Measurements from ENCODE around the gene CABP7.

Gene CABP7

DNA sequence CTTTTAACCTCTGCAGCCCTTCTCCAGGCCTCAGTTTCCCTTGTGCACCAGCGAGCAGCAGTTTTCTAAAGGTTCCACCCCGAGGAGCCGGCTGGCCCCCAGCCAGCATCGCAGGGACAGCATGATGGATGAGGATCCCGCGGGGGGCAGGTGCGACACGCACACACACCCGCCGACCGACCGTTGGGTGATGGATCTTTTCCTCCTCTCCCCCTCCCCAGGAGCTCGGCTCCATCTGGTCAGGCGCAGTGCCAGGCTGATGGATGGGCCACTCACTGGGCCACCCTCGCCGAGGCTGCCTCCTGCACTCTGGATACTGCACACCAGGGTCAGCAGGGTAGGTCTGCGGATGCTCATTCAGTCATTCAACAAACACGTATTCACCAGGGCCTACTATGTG, 12.8 kb upstream of the CABP7 start:
- TF ChIP-seq, protein P1, sequence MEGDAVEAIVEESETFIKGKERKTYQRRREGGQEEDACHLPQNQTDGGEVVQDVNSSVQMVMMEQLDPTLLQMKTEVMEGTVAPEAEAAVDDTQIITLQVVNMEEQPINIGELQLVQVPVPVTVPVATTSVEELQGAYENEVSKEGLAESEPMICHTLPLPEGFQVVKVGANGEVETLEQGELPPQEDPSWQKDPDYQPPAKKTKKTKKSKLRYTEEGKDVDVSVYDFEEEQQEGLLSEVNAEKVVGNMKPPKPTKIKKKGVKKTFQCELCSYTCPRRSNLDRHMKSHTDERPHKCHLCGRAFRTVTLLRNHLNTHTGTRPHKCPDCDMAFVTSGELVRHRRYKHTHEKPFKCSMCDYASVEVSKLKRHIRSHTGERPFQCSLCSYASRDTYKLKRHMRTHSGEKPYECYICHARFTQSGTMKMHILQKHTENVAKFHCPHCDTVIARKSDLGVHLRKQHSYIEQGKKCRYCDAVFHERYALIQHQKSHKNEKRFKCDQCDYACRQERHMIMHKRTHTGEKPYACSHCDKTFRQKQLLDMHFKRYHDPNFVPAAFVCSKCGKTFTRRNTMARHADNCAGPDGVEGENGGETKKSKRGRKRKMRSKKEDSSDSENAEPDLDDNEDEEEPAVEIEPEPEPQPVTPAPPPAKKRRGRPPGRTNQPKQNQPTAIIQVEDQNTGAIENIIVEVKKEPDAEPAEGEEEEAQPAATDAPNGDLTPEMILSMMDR (IDR thresholded peaks at IDR 0.05): no peak
- Histone ChIP-seq H3K27ac (no peak overlapping the region), H3K4me3 (no peak overlapping the region)
- no peak for DNase-seq (ENCODE audit: low spot score)

DNA sequence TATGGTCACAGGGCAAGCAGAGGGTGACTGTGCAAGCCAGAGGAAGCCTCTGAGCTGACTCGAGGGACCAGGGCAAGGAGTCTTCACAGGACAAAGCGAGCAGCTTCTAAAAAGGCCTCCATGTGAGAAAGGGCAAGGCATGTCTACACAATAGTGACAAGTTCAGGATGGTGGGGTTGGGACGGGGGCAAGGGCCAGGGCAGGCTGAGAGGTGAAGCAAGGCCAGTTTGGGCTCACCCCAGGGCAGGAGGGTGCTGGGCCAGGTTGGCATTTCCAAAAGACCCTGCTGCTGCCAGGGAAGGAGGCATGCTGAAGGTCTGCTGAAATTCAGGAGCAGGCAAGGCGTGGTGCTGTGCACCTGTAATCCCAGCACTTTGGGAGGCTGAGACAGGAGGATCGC, 12.3 kb upstream of the CABP7 start:
- no peak overlapping the region for H3K4me3 ChIP-seq
- no peak for DNase-seq (ENCODE audit: low spot score)
- no peak overlapping the region for H3K27ac ChIP-seq
- TF ChIP-seq, protein P1 (IDR thresholded peaks at IDR 0.05): no peak

DNA sequence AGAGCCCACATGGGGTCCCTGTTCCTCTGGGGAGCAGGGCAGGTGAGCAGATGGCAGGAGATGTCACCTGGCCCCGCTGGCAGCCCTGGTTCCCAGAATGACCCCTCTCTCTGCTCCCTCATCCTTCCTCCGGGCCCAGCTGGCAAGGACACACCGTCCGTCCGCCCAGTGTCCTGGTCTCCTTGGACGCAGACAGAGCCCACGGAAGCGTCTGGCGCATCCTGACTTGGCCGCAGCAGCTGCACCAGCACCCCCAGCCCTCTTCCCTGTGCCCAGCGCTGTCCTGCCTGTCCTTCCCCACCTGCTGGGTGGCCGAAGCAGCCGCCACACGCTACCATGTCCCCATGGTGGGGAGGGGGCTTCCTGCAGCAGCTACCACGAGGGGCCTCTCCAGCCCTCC, 9.6 kb upstream of the CABP7 start:
- TF ChIP-seq, protein P1 (IDR thresholded peaks at IDR 0.05): no peak
- H3K4me3 ChIP-seq: no peak overlapping the region
- H3K27ac ChIP-seq: no peak overlapping the region

DNA sequence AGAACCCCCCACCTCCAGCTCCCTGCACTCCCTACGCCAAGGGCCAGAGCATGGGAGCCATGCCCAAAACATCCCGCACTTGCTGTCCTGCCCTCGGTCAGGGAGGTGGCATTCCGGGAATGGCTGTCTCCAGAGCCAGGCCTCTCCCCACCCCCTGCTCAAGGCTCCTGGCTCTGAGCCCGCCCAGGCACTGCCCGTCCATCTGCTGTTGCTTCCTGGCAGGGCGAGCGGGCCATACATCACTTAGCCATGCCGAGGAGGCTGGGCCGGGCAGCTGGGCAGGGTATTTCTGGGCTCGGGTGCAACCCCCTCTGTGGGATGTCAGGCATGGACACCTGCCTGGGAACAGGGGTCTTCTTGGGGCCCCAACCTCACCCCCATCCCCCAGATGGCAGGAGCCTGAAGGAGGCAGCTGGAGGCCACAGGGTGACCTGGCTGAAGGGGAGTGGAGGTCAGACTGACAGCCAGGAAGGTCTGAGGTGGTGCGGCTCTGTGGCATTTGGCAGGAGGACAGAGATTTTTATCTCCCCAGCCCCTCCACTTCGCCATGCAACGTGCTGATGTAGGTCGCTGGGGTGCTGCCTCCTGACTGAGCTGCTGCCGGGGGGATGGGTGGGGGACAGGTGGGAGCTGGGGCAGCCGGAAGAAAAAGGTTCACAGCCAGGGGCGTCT, 8.7 kb upstream of the CABP7 start:
- no peak for DNase-seq (ENCODE audit: low spot score)
- TF ChIP-seq, protein P1 (IDR thresholded peaks at IDR 0.05): no peak
- Histone ChIP-seq H3K4me3 (no peak overlapping the region), H3K27ac (no peak overlapping the region)

More for the DNA sequence above, 9.6 kb upstream of the CABP7 start:
- DNase-seq (ENCODE audit: low spot score): no peak

DNA sequence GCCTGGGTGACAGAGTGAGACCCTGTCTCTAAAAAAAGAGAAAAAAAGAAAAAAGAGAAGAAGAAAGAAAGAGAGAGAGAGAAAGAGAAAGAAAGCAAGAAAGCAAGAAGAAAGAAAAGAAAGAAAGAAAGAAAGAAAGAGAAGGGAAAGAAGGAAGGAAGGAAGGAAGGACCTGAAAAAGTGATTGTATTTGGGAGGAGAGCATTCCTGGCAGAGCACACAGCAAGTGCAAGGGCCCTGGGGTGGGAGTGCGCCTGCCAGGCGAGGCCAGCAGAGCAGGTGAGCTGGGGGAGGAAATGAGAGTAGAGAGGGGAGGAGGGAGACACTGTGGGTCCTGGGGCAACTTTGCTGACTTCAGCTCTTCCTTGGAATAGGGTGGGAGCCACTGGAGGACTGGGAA, 7.7 kb upstream of the CABP7 start:
- no peak overlapping the region for H3K27ac ChIP-seq
- TF ChIP-seq, protein P1 (IDR thresholded peaks at IDR 0.05): no peak
- DNase-seq (ENCODE audit: low spot score): no peak
- H3K4me3 ChIP-seq: no peak overlapping the region

DNA sequence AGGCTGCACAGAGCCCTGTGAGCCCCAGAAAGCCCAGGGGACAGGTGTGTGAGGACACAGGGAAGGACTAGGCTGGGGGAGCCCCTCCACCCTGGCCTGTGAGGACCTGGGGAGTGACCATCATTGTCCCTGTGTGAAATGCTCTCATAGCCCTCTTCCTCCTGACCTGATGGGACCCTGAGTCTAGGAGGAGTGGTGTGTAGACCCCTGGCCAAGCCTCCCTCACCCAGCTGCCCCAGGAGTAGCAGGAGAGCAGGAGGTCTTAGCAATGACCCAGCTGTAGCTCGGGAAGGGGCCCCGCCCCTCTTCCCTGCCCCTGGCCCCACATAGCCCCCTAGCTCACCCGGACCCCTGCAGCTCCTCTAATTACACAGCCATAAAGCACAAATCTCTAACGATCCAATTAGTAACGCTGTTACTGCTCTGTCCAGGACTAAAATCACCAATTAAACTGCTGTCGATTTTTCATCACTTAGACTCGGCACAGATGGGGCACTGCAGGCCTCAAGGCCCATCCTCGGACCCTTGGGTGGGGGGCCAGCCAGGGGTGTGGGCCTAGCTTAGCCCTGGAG, 6.6 kb upstream of the CABP7 start:
- no peak overlapping the region for H3K27ac ChIP-seq
- H3K4me3 ChIP-seq: no peak overlapping the region
- DNase-seq (ENCODE audit: low spot score): no peak
- TF ChIP-seq, protein P1 (IDR thresholded peaks at IDR 0.05): no peak

DNA sequence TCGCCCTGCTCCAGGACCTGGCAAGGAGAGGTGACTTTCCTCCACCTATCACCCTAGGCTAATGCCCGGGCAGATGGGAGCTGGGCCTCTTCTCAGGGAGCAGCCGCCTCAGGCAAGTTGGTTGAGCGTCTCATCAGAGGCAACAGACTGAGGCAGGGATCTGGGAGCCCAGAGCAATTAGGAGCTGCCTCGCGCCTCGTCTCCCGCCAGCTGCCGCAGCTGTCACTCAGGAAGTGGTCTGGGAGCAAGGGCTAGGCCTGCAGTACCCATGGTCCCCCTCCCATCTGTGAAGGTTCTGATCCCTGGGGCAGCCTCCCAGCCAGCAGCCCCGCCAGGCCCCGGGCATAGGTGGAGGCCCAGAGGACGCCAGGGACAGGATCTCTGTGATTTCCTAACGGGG, 4.6 kb upstream of the CABP7 start:
- TF ChIP-seq, protein P1 (IDR thresholded peaks at IDR 0.05): no peak
- DNase-seq (ENCODE audit: low spot score): no peak
- H3K27ac ChIP-seq: no peak overlapping the region
- H3K4me3 ChIP-seq: no peak overlapping the region
